HL-60 (cell line): Measurements from ENCODE around the gene CFAP100.

Experiments
- DNase-seq, 2 experiments: peaks; one replicate each; pipeline ENCODE4 v3.0.0-alpha.2; 2010 to 2020; ENCODE audit warnings: low read depth in 1 of 2, low spot score in 1 of 2
- H3K27ac ChIP-seq: fragments of 250-450 bp; sonication (Bioruptor Pico); replicated peaks from 2 replicates; pipeline ENCODE4 v1.5.1; 2020; ENCODE audit warnings: mild to moderate bottlenecking, moderate library complexity
- H3K27me3 ChIP-seq: fragments of 250-450 bp; sonication (Bioruptor Pico); 2 replicates; pipeline ENCODE4 v1.5.1; 2021; ENCODE audit warnings: mild to moderate bottlenecking, moderate library complexity; ENCODE audit not compliant: insufficient read depth, poor library complexity, severe bottlenecking
- H3K4me3 ChIP-seq: replicated peaks from 2 replicates; pipeline ENCODE4 v1.5.1; 2011; ENCODE audit warnings: mild to moderate bottlenecking, control low read depth, low read length; ENCODE audit not compliant: insufficient read depth
- CTCF ChIP-seq: IDR thresholded peaks from one replicate; pipeline ENCODE4 v1.5.1; 2011; ENCODE audit warnings: low read length, control low read depth, inconsistent platforms; ENCODE audit not compliant: insufficient read depth
- GABPA ChIP-seq: IDR thresholded peaks from 2 replicates; pipeline ENCODE4 v1.6.1; 2012; ENCODE audit warnings: low read depth
- POLR2AphosphoS5 ChIP-seq: IDR thresholded peaks from 2 replicates; pipeline ENCODE4 v1.6.1; 2012; ENCODE audit warnings: low read depth
- REST ChIP-seq: IDR thresholded peaks from 2 replicates; pipeline ENCODE4 v1.6.1; 2012; ENCODE audit warnings: low read depth; ENCODE audit not compliant: insufficient replicate concordance
- SPI1 ChIP-seq: IDR thresholded peaks from 2 replicates; pipeline ENCODE4 v1.6.1; 2012; ENCODE audit warnings: low read depth, mild to moderate bottlenecking, borderline replicate concordance

Gene CFAP100

GRCh38 chr3:126417515-126417914, 22.8 kb downstream of the CFAP100 start:
- H3K27me3 ChIP-seq: peaks cover 11% of the 10 kb centered on the region
- H3K27ac ChIP-seq: no peak overlapping the region
- TF ChIP-seq REST: no peak
- TF ChIP-seq CTCF: no peak
- no peak for TF ChIP-seq POLR2AphosphoS5
- no peak for TF ChIP-seq GABPA
- TF ChIP-seq SPI1: no peak
- DNase-seq: no peak
- H3K4me3 ChIP-seq: no peak overlapping the region

GRCh38 chr3:126417981-126418530, 23.3 kb downstream of the CFAP100 start:
- H3K27ac ChIP-seq: no peak overlapping the region
- peaks cover 11% of the 10 kb centered on the region for H3K27me3 ChIP-seq
- no peak for DNase-seq
- TF ChIP-seq POLR2AphosphoS5: no peak
- TF ChIP-seq SPI1: no peak
- no peak for TF ChIP-seq GABPA
- TF ChIP-seq REST: no peak
- no peak for TF ChIP-seq CTCF
- H3K4me3 ChIP-seq: no peak overlapping the region

GRCh38 chr3:126418661-126419131, 24.0 kb downstream of the CFAP100 start:
- no peak for DNase-seq
- H3K27ac ChIP-seq: no peak overlapping the region
- H3K4me3 ChIP-seq: no peak overlapping the region
- TF ChIP-seq CTCF (no peak), GABPA (no peak), POLR2AphosphoS5 (no peak), SPI1 (no peak), REST (no peak)
- peaks cover 11% of the 10 kb centered on the region for H3K27me3 ChIP-seq
